ENCODE results near the gene CCNA2.

Gene CCNA2

DNA sequence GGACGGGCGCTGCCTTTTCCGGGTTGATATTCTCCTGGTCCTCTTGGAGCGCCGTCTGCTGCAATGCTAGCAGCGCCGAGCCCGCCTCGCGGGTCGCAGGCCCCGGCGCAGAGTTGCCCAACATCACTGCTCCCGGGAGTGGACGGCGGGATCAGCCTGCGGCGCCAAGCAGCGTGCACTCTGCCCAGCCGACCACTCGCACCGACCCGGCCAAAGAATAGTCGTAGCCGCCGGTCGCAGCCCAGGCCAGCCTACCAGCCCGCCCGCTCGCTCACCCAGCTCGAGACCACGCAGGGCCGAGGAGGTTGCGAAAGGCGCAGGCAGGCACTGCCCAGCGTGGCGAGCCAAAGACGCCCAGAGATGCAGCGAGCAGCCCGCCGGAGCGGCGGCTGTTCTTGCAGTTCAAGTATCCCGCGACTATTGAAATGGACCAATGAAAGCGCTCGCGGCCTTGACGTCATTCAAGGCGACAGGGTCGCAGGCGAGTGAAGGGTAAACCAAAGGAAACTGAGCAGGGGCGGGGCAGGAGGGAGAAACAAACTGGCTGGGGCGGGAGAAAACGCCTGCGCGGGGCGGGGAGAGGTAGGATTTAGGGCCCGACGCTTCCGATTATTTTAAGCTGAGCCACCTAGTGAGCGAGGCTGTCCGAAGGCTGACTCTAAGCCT, at the start of gene CCNA2:
Gene CCNA2, minus strand, starts transcription at position 379 of the 666 bp plus-strand sequence. Its CDS starts 255 bp downstream, at position 124.
- DNase-seq (ENCODE audit: extremely low spot score) = peak; percentile 97
- ChIA-PET POLR2A (no interaction called here), CTCF (interaction anchor here (0.8 to 3.9 kb wide), 5 partner anchors 8 to 754 kb away, joined by 3 to 21 read pairs (median 4); partner anchors contain the start of gene ANXA5)
- TF ChIP-seq, protein P1, sequence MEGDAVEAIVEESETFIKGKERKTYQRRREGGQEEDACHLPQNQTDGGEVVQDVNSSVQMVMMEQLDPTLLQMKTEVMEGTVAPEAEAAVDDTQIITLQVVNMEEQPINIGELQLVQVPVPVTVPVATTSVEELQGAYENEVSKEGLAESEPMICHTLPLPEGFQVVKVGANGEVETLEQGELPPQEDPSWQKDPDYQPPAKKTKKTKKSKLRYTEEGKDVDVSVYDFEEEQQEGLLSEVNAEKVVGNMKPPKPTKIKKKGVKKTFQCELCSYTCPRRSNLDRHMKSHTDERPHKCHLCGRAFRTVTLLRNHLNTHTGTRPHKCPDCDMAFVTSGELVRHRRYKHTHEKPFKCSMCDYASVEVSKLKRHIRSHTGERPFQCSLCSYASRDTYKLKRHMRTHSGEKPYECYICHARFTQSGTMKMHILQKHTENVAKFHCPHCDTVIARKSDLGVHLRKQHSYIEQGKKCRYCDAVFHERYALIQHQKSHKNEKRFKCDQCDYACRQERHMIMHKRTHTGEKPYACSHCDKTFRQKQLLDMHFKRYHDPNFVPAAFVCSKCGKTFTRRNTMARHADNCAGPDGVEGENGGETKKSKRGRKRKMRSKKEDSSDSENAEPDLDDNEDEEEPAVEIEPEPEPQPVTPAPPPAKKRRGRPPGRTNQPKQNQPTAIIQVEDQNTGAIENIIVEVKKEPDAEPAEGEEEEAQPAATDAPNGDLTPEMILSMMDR (IDR thresholded peaks at IDR 0.05; ENCODE audit: control extremely low read depth, extremely low read depth, low read depth, missing control alignments) = no peak

DNA sequence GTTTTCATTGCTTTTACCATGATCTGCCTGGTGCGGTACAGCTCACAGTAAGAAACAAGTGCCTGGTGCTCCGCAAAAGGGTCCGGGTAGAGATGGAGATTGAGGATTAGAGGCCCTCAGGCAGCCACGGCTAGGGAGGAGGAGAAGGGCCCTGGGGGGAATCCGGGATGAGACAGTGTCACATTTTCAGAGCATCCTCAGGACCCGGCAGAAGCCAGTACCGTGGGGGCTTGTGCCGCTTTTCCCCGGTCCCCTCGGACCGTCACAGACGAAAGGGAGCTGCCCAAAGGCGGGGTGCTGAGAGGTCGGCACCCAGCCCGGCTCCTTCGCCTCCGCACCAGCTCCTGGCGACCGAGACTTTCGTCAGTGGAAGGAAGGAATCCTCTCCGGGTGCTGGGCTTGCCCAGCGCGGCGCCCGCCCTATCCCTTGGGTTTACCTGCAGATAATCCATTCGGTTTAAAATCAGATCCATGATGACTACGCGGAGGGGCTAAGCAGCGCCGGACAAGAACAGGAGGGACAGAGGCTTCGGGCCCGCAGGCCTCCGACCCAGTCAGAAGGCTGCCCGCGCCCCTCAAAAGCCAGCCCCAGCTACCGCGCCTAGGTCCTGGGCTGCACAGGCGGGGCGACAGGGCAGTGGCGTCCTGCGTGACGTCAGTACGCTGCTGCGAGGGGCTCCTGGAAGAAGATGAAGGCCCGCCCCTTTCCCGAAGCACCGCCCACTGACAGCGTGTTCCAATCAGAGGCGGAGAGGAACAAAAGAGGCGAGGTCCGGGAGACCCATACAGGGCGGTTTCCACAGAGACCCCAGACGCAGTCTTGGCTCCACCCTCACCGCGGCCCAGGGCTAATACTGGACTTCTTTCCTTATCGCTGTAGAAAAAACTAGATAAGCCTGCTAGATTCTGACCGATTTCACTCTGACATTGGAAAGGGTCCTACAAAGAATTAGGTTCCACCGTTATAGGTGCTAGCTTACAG, 46.4 kb upstream of the CCNA2 start, which contains the start of gene BBS7:
Gene BBS7, minus strand, starts transcription at position 634 of the 982 bp plus-strand sequence. Its CDS starts 161 bp downstream, at position 473.
- CTCF ChIA-PET = interaction anchor here (0.9 to 2.2 kb wide), 7 partner anchors 9 to 93 kb away, joined by 3 to 8 read pairs (median 4); no protein-coding TSS in a partner anchor
- TF ChIP-seq, protein P1 (IDR thresholded peaks at IDR 0.05; ENCODE audit: control extremely low read depth, extremely low read depth, low read depth, missing control alignments) = no peak
- POLR2A ChIA-PET = no interaction called here
- peak; percentile 96 for DNase-seq (ENCODE audit: extremely low spot score)

DNA sequence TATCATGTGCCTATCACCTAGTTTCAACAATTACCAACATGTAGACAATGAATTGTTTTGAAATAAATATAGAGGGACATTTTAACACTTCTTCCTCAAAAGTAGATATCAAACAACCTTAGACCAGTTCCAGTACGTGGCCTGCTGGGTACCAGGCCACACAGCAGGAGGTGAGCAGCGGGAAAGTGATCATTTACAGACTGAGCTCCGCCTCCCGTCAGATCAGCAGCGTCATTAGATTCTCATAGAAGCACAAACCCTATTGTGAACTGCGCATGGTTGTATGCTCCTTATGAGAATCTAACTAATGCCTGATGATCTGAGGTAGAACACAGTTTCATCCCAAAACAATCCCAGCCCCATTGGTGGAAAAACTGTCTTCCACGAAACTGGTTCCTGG, 40.1 kb upstream of the CCNA2 start:
- POLR2A ChIA-PET = no interaction called here

DNA sequence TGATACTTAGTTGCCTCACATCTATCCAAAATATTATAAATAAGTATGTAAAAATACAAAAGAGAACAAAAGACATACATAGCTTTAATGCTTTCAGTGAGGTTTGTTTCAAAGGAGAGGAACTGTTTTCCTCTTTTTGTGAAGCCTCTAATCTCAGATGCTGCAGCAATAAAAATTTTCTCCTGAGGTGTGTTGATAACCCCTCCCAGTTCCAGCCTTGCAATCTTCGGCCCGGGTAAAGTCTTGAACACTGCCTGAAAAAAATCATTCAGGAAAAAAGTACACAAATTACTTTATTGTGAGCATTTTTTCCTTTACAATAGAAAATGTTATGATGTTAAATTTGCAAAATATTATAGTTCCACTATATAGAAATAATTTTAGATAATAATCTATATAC, 37.7 kb upstream of the CCNA2 start:
- DNase-seq (ENCODE audit: extremely low spot score) = no peak
- POLR2A ChIA-PET = no interaction called here
- TF ChIP-seq, protein P1 (IDR thresholded peaks at IDR 0.05; ENCODE audit: control extremely low read depth, extremely low read depth, low read depth, missing control alignments) = no peak
- CTCF ChIA-PET = no interaction called here

More for the DNA sequence above, 40.1 kb upstream of the CCNA2 start:
- TF ChIP-seq, protein P1 (IDR thresholded peaks at IDR 0.05; ENCODE audit: control extremely low read depth, extremely low read depth, low read depth, missing control alignments) = no peak
- CTCF ChIA-PET = no interaction called here
- DNase-seq (ENCODE audit: extremely low spot score) = no peak

DNA sequence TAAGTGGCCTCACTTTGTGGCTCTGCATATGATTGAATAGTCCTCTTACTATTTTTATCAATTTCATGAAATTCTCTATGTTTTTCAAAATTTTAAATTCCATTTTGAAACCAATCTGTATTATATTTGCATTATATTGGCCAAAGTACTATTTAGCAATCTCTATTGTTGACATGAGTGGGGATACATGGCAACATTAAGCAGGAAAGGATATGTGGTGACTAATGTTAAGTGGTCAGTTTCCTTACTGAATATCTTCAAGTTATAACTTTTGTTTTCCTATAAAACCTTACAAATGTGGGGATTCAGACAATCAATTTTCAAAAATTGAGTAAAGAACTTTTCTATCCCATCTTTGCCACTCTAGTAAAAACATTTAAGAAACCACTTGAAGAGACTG, 36.4 kb upstream of the CCNA2 start:
- ChIA-PET CTCF (interaction anchor here (1.7 kb wide), 1 partner anchor 10 kb away, joined by 6 read pairs; the partner anchor contains the start of gene BBS7), POLR2A (no interaction called here)
- TF ChIP-seq, protein P1 (IDR thresholded peaks at IDR 0.05; ENCODE audit: control extremely low read depth, extremely low read depth, low read depth, missing control alignments) = no peak
- no peak for DNase-seq (ENCODE audit: extremely low spot score)

DNA sequence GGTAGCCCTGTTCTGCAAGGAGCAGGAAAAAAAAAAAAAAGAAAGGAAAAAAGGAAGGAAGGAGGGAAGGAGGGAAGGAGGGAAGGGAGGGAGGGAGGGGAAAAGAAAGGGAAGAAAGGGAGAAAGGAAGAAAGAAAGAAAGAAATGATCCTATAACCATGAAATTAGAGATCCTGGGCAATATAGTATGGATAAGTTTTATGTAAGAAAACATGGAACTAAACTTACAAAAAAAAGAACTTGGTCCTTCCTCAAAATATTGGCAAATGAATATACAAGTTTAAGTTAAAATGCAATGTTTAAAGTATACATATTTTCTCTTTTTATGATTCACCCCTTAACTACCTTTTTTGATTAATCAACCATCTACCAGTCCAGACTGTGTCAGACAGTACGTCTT, 27.7 kb upstream of the CCNA2 start:
- ChIA-PET CTCF (no interaction called here), POLR2A (no interaction called here)
- no peak for DNase-seq (ENCODE audit: extremely low spot score)
- TF ChIP-seq, protein P1 (IDR thresholded peaks at IDR 0.05; ENCODE audit: control extremely low read depth, extremely low read depth, low read depth, missing control alignments) = no peak

All from GM10248 (cell line).